HG02610 (cell line): ENCODE measurements around the gene TRRAP.
A peak's percentile ranks its signal among the peaks of the same experiment; 100 is the strongest.
"Not testable (repeated sequence)": the region's sequence is repeated elsewhere in the genome, so short reads cannot be mapped to it uniquely, and the experiment has no call there.

Experiments used
- ATAC-seq: cut with Tn5 transposase; IDR thresholded peaks from one replicate; pipeline ENCODE4 v1.9.1; 2021; ENCODE audit warnings: mild to moderate bottlenecking, moderate library complexity; ENCODE audit not compliant: unreplicated experiment

TRRAP gene

GRCh38 chr7:98864731-98865453 is 13.4 kb upstream of the TRRAP start:
- no peak for ATAC-seq

- ATAC-seq, result no peak
Measured at GRCh38 chr7:98866351-98866750, 12.0 kb upstream of the TRRAP start.

- no peak for ATAC-seq
Measured at GRCh38 chr7:98866765-98867164, 11.6 kb upstream of the TRRAP start.

- no peak for ATAC-seq
Measured at GRCh38 chr7:98868450-98868849, 9.9 kb upstream of the TRRAP start.

GRCh38 chr7:98869027-98869596 is 9.2 kb upstream of the TRRAP start:
- ATAC-seq, result no peak

- no peak for ATAC-seq
Measured at GRCh38 chr7:98869597-98870120, 8.7 kb upstream of the TRRAP start, which contains the start of gene TMEM130. Gene TMEM130, minus strand, starts transcription at chr7:98870014. Its CDS starts 153 bp downstream, at chr7:98869861.

- peak; percentile 81 for ATAC-seq
Measured at GRCh38 chr7:98870121-98870651, 8.1 kb upstream of the TRRAP start.

GRCh38 chr7:98870807-98871491 is 7.4 kb upstream of the TRRAP start:
- no peak for ATAC-seq

GRCh38 chr7:98872328-98872924 is 5.9 kb upstream of the TRRAP start:
- no peak for ATAC-seq

GRCh38 chr7:98873610-98874009 is 4.7 kb upstream of the TRRAP start:
- not testable (repeated sequence) for ATAC-seq

- ATAC-seq, result no peak
Measured at GRCh38 chr7:98874942-98875341, 3.4 kb upstream of the TRRAP start.

- no peak for ATAC-seq
Measured at GRCh38 chr7:98875501-98875900, 2.8 kb upstream of the TRRAP start.

GRCh38 chr7:98877146-98877545 is 1.2 kb upstream of the TRRAP start:
- no peak for ATAC-seq

- ATAC-seq, result no peak
Measured at GRCh38 chr7:98877692-98878364, 504 bp upstream of the TRRAP start.

GRCh38 chr7:98879198-98879978 is 1.1 kb downstream of the TRRAP start:
- ATAC-seq, result peak; percentile 81

GRCh38 chr7:98879979-98880315 is 1.6 kb downstream of the TRRAP start:
- ATAC-seq, result no peak

- no peak for ATAC-seq
Measured at GRCh38 chr7:98880485-98880884, 2.2 kb downstream of the TRRAP start.

GRCh38 chr7:98881561-98882315 is 3.4 kb downstream of the TRRAP start:
- no peak for ATAC-seq

- no peak for ATAC-seq
Measured at GRCh38 chr7:98884416-98884815, 6.1 kb downstream of the TRRAP start.
